WERI-Rb-1 (cell line): Measurements from ENCODE around the gene STX1B.

Experiments
- DNase-seq: peaks from one replicate; pipeline ENCODE4 v3.0.0-alpha.2; 2020
- H3K27ac ChIP-seq: fragments of 250-450 bp; sonication (Bioruptor Pico); 2 replicates; pipeline ENCODE4 v1.5.1; 2020; ENCODE audit warnings: mild to moderate bottlenecking, moderate library complexity
- H3K27me3 ChIP-seq: fragments of 250-450 bp; sonication (Bioruptor Pico); 2 replicates; pipeline ENCODE4 v1.5.1; 2021; ENCODE audit warnings: mild to moderate bottlenecking, low read depth, moderate library complexity; ENCODE audit not compliant: insufficient read depth, severe bottlenecking
- H3K36me3 ChIP-seq: fragments of 250-450 bp; sonication (Bioruptor Pico); 2 replicates; pipeline ENCODE4 v1.5.1; 2020; ENCODE audit warnings: mild to moderate bottlenecking, moderate library complexity
- H3K4me3 ChIP-seq: 2 replicates; pipeline ENCODE4 v1.5.1; 2011; ENCODE audit warnings: low read depth, mild to moderate bottlenecking, control low read depth, low read length
- H3K9me3 ChIP-seq: fragments of 250-450 bp; sonication (Bioruptor Pico); 2 replicates; pipeline ENCODE4 v1.5.1; 2021; ENCODE audit warnings: mild to moderate bottlenecking, moderate library complexity; ENCODE audit not compliant: severe bottlenecking
- CTCF ChIP-seq: IDR thresholded peaks from 2 replicates; pipeline ENCODE4 v1.5.1; 2011; ENCODE audit warnings: low read depth, mild to moderate bottlenecking, control low read depth, inconsistent platforms, low read length

The STX1B gene

GRCh38 chr16:30980959-30981358 lies 29.5 kb downstream of the STX1B start:
- no peak for DNase-seq
- peaks cover 69% of the 10 kb centered on the region for H3K36me3 ChIP-seq
- TF ChIP-seq CTCF = no peak

GRCh38 chr16:30980434-30980833 lies 30.0 kb downstream of the STX1B start:
- Histone ChIP-seq H3K27me3 (no peaks in the 10 kb centered on the region), H3K36me3 (peaks cover 70% of the 10 kb centered on the region), H3K27ac (no peak overlapping the region), H3K9me3 (no peaks in the 10 kb centered on the region), H3K4me3 (no peak overlapping the region)
- DNase-seq = no peak
- TF ChIP-seq CTCF = no peak

More at GRCh38 chr16:30980959-30981358, 29.5 kb downstream of the STX1B start:
- H3K9me3 ChIP-seq = no peaks in the 10 kb centered on the region
- no peak overlapping the region for H3K4me3 ChIP-seq
- no peaks in the 10 kb centered on the region for H3K27me3 ChIP-seq
- no peak overlapping the region for H3K27ac ChIP-seq

GRCh38 chr16:30980023-30980371 lies 30.4 kb downstream of the STX1B start:
- Histone ChIP-seq H3K9me3 (no peaks in the 10 kb centered on the region), H3K27ac (no peak overlapping the region), H3K36me3 (peaks cover 70% of the 10 kb centered on the region), H3K27me3 (no peaks in the 10 kb centered on the region), H3K4me3 (no peak overlapping the region)
- no peak for DNase-seq
- TF ChIP-seq CTCF = no peak

- no peak overlapping the region for H3K27ac ChIP-seq
- no peaks in the 10 kb centered on the region for H3K27me3 ChIP-seq
- peaks cover 68% of the 10 kb centered on the region for H3K36me3 ChIP-seq
- TF ChIP-seq CTCF = no peak
- H3K9me3 ChIP-seq = no peaks in the 10 kb centered on the region
- DNase-seq = no peak
- H3K4me3 ChIP-seq = no peak overlapping the region
Observed at GRCh38 chr16:30979170-30980022, 31.0 kb downstream of the STX1B start.

GRCh38 chr16:30977502-30977901 lies 32.9 kb downstream of the STX1B start:
- peak; percentile 83 for TF ChIP-seq CTCF
- Histone ChIP-seq H3K9me3 (no peaks in the 10 kb centered on the region), H3K27me3 (no peaks in the 10 kb centered on the region), H3K4me3 (no peak overlapping the region), H3K27ac (no peak overlapping the region), H3K36me3 (peaks cover 78% of the 10 kb centered on the region)
- peak; percentile 41 for DNase-seq

GRCh38 chr16:30976486-30976885 lies 34.0 kb downstream of the STX1B start:
- Histone ChIP-seq H3K27me3 (no peaks in the 10 kb centered on the region), H3K4me3 (no peak overlapping the region), H3K9me3 (no peaks in the 10 kb centered on the region), H3K27ac (no peak overlapping the region), H3K36me3 (peaks cover 80% of the 10 kb centered on the region)
- TF ChIP-seq CTCF = no peak
- no peak for DNase-seq
